HG03103 (cell line): ENCODE measurements around the gene SRPK1.

ENCODE experiments used
- ATAC-seq: cut with Tn5 transposase; IDR thresholded peaks from one replicate; pipeline ENCODE4 v1.9.1; 2021; ENCODE audit warnings: low read depth; ENCODE audit not compliant: unreplicated experiment

Gene SRPK1

GRCh38 chr6:35905141-35905785, 15.6 kb downstream of the SRPK1 start:
- ATAC-seq = no peak

DNA sequence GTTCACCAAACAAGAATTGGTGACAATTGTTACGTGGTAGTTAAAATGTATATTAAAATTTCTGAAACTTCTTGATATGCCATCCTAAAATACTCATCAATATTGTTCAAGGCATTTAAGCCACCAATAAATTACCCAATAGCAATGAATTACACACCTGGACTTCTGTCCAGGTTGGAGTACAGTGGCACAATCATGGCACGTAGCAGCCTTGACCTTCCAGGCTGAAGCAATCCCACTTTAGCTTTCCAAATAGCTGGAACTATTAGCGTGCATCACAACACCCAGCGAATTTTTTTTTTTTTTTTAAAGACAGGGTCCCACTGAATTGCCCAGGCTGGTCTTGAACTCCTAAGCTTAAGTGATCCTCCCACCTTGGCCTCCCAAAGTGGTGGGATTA, 17.2 kb downstream of the SRPK1 start:
- no peak for ATAC-seq

- no peak for ATAC-seq
Observed at GRCh38 chr6:35900448-35900847, 20.4 kb downstream of the SRPK1 start.

GRCh38 chr6:35898003-35898402, 22.9 kb downstream of the SRPK1 start:
- no peak for ATAC-seq

DNA sequence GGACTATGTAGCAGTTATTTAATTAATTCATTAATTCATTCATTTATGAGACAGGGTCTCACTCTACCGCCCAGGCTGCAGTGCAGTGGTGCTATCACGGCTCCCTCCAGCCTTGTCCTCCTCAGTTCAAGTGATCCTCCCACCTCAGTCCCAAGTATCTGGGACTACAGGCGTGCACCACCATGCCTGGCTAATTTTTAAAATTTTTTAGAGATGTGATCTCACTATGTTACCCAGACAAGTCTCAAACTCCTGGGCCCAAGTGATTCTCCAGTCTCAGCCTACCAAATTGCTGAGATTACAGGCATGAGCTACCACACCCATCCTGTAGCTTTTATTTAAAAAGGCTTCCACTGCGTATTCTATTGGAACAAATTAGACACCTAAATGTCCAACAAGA, 23.4 kb downstream of the SRPK1 start:
- ATAC-seq = no peak

DNA sequence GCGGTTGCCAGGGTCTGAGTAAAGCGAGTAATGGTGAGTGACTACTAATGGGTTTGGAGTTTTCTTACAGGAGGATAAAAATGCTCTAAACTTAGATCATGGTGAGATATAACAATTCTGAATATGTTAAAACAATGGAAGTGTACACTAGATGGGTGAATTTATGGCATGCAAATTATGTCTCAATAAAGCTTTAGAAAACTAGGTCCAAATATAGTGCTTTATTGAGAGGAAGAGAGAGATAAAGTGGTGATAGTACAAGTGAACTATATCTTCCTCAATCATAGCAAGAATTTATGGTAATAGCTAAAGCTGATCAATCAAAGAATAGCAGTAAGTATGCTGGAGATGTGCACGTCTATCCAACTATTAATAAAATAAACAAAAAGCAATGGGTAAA, 23.9 kb downstream of the SRPK1 start:
- no peak for ATAC-seq

GRCh38 chr6:35896228-35896627, 24.7 kb downstream of the SRPK1 start:
- ATAC-seq = no peak

GRCh38 chr6:35895560-35895959, 25.3 kb downstream of the SRPK1 start:
- no peak for ATAC-seq

- no peak for ATAC-seq
Observed at GRCh38 chr6:35894776-35895175, 26.1 kb downstream of the SRPK1 start.

- no peak for ATAC-seq
Observed at GRCh38 chr6:35893246-35893645, 27.7 kb downstream of the SRPK1 start.

- ATAC-seq = no peak
Observed at GRCh38 chr6:35892482-35892881, 28.4 kb downstream of the SRPK1 start.

GRCh38 chr6:35879151-35879550, 41.7 kb downstream of the SRPK1 start:
- ATAC-seq = no peak

DNA sequence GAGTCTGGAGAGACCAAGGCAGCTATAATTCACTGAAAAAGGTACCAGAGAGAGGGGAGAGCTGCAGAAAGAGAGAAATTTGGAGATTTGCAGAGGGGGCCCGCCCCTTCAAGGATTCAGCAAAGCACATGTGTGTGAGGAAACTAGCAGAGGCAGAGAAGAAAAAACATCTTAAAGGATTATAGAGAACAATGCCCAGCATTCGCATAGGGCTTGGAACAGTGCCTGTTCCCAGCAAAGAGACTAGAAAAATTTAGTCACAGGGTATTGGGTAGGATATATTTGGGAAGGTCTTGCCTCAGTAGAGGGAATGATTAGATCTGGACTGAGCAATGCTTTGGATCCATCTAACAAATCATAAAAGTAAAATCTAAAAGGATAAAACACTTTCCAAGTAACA, 44.0 kb downstream of the SRPK1 start:
- no peak for ATAC-seq

DNA sequence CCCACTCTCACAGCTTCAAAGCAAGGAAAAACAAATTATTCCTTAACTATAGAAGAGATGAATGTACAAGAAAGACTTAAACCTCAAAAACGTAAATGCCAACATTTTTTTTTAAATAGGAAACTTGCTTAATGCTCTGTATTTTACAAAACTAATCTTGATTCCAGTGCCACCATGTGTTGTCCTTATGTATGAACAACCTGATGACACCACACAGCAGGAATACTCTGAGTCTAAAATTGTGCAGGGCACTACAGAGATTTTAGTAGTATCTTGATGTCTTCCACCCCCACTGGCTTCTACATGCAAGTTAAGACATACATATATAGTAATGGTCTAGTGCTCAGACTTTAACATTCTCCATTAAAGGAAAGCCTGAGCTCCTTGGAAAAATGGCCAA, 46.2 kb downstream of the SRPK1 start:
- no peak for ATAC-seq

GRCh38 chr6:35859367-35859766, 61.5 kb downstream of the SRPK1 start:
- ATAC-seq = no peak

DNA sequence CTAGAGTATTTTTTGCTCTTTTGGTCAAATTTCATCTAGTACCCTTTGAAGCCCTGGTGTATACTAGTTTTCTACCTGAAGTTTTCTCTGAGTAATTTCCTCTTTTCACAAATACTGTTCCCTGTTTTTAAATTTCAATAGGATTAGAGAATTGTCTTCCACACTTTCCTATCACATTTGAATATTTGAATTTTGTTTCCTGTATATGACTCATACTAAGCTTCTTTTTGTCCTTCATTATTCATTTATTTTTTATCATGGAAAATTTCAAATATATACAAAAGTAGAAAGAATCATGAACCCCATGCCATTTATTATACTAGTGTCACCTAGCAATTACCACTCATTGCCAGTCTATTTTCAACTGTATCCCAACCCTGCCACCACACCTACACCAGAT, 63.0 kb downstream of the SRPK1 start:
- ATAC-seq = no peak

DNA sequence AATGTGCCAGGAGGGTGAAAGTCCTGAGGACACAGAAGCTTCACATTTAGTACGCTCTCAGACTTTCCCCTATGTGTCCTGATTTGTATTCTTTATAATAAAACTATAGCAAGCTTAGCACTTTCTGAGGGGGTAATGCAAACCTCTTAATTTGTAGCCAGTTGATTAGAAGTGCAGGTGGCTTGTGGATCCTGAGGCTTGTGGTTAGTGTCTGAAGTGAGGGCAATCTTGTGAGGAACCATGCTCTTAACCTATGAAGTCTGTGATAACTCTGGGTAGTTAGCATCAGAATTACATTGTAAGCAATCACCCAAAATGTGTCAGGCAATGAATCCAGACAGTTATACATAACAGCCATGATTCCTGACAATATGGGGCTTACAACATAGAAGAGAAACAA, 64.6 kb downstream of the SRPK1 start:
- no peak for ATAC-seq

- no peak for ATAC-seq
Observed at GRCh38 chr6:35852994-35853393, 67.9 kb downstream of the SRPK1 start.

DNA sequence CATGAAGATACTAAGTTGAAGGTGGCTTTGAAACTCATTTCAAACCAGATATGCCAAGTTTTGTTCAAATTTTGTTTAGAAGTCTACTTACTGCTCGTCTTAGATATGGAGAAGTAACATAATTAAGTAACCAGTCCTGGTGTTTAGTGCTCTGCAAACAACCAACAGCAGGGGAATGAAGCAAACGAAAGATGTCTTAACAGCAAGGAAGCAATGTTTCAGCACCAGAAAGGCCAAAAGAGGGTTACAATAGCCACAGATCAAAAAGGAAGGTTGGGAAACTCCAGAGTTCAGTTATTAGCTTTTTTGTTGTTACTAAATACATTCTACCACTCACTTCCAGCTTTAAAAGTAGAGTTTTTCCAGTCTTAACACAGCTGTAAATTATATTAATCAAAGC, 70.7 kb downstream of the SRPK1 start:
- ATAC-seq = no peak

DNA sequence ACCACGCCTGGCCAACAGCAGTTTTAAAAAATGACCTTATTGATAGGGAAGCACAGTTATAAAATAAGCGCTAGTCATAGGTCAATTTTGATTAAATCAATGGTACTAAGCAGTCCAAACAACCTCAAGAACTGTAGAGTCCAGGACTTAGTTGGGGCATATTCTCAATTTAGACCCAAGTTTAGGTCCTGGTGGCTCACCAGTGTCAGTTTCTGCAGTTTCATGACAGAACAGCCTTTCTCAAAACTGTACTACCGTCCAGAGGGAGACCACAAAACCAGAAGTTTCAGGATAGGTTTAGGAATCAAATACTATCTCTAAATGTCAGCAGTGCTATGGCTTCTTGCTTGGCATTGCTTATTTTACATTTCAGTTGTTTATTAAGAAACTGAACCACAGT, 76.6 kb downstream of the SRPK1 start:
- no peak for ATAC-seq

- no peak for ATAC-seq
Observed at GRCh38 chr6:35842381-35842780, 78.5 kb downstream of the SRPK1 start.

DNA sequence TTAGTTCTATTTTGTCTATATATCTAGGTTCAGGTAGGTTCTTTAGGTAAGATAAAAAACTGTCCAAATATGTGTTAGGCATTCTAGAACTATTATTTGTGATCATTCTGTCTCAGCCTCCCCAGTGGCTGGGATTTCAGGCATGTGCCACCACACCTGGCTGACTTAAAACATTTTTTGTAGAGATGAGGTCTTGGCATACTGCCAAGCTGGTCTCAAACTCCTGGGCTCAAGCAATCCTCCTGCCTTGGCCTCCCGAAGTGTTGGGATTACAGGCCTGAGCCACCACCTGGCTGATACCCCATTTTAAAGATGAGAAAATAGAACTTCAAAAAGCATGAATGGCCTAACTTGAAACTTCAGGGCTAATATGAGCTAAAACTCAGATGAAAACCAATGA, 81.9 kb downstream of the SRPK1 start:
- ATAC-seq = no peak

GRCh38 chr6:35833536-35833935, 87.4 kb downstream of the SRPK1 start:
- no peak for ATAC-seq
